ENCODE data around the gene PLCB4. TPM values are rescaled to one million over a fixed set of nuclear protein-coding genes. Genes with fewer than 3 reads are reported as not detected.

The PLCB4 gene
- total RNA-seq, 1 experiment from 2014 or later: not detected

DNA sequence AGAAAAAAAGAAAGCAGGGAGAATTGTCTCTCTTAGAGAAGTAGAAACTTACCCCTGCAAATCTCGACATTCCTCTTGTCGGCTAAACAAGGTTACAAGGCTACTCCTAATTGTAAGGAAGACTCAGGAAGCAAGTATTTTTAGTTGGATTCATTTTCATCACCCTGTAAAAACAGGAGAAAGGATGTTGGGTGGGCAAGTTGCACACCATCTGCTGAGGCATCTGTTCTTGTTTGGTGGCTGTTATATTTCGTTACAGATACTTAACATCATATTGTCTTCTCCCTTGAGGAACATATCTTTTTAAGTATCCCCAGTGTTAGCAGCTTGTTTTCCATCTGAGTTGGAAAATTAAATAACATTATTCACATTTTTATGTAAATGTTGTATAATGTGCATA, 187.5 kb downstream of the PLCB4 start:
- no peak overlapping the region for H3K4me3 ChIP-seq (ENCODE audit: low read length)
- DNase-seq: no peak
- no peak overlapping the region for H3K27ac ChIP-seq (ENCODE audit: low read length)
- no peaks in the 10 kb centered on the region for H4K20me1 ChIP-seq (ENCODE audit: insufficient read depth, low read depth, low read length)
- H3K4me2 ChIP-seq (ENCODE audit: low read depth, low read length, poor library complexity, severe bottlenecking): no peak overlapping the region
- no peaks in the 10 kb centered on the region for H3K9me3 ChIP-seq (ENCODE audit: low read length)
- H2AFZ ChIP-seq (ENCODE audit: low read length): no peak overlapping the region
- H3K9ac ChIP-seq (ENCODE audit: low read length): no peak overlapping the region
- no peaks in the 10 kb centered on the region for H3K27me3 ChIP-seq (ENCODE audit: low read length)
- no peaks in the 10 kb centered on the region for H3K36me3 ChIP-seq (ENCODE audit: insufficient read depth, low read length)
- no peaks in the 10 kb centered on the region for H3K79me2 ChIP-seq (ENCODE audit: low read length)
- no peaks in the 10 kb centered on the region for H3K9me2 ChIP-seq (replicated peaks; ENCODE audit: insufficient read depth, low read length)
- no peaks in the 10 kb centered on the region for H3K4me1 ChIP-seq (ENCODE audit: low read length)

DNA sequence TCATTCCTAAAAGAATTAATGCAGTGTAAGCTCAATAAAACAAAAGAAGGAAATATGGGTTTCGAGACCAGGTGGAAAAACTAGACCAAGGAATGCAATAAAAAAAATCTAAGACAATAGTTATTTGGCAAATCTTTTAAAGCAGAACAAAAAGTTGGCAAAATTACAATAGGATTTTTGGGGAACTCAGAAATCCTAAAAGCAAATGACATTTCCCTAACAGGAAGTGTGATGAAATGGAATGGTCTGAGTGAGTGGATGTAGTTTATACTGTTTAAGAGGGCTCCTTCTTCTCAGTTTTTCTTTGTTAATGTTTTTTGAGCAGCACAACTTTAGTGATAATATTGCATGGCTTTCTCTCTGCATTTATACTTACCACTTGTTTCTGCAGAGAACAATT, 190.0 kb downstream of the PLCB4 start:
- H3K4me1 ChIP-seq (ENCODE audit: low read length): no peaks in the 10 kb centered on the region
- DNase-seq: no peak
- no peak overlapping the region for H3K4me2 ChIP-seq (ENCODE audit: low read depth, low read length, poor library complexity, severe bottlenecking)
- H3K9me3 ChIP-seq (ENCODE audit: low read length): no peaks in the 10 kb centered on the region
- no peak overlapping the region for H3K9ac ChIP-seq (ENCODE audit: low read length)
- no peaks in the 10 kb centered on the region for H3K79me2 ChIP-seq (ENCODE audit: low read length)
- H3K9me2 ChIP-seq (replicated peaks; ENCODE audit: insufficient read depth, low read length): no peaks in the 10 kb centered on the region
- no peak overlapping the region for H2AFZ ChIP-seq (ENCODE audit: low read length)
- H3K27me3 ChIP-seq (ENCODE audit: low read length): no peaks in the 10 kb centered on the region
- no peak overlapping the region for H3K27ac ChIP-seq (ENCODE audit: low read length)
- H3K36me3 ChIP-seq (ENCODE audit: insufficient read depth, low read length): no peaks in the 10 kb centered on the region
- no peak overlapping the region for H3K4me3 ChIP-seq (ENCODE audit: low read length)
- no peaks in the 10 kb centered on the region for H4K20me1 ChIP-seq (ENCODE audit: insufficient read depth, low read depth, low read length)

DNA sequence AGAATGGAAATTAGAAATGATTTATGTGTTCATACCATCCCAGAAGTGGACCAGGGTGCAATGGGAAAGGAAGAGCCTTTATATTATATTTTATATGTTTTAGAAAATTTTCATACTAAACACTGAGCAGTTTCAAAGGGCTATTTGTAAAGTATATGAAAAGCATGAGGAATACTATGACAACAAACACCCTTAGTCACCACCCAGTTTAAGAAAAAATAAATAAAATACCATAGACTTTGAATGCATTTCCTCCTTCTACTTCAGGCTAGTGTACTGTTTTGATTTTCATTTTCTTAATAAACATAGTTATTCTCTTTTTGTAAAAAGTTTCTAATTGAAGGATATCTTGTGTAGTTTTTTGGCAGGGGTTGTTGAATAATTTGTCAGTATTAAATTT, 191.1 kb downstream of the PLCB4 start:
- no peak overlapping the region for H2AFZ ChIP-seq (ENCODE audit: low read length)
- no peak overlapping the region for H3K27ac ChIP-seq (ENCODE audit: low read length)
- H3K9me3 ChIP-seq (ENCODE audit: low read length): no peaks in the 10 kb centered on the region
- no peak overlapping the region for H3K9ac ChIP-seq (ENCODE audit: low read length)
- H3K9me2 ChIP-seq (replicated peaks; ENCODE audit: insufficient read depth, low read length): no peaks in the 10 kb centered on the region
- no peaks in the 10 kb centered on the region for H4K20me1 ChIP-seq (ENCODE audit: insufficient read depth, low read depth, low read length)
- H3K4me2 ChIP-seq (ENCODE audit: low read depth, low read length, poor library complexity, severe bottlenecking): no peak overlapping the region
- H3K27me3 ChIP-seq (ENCODE audit: low read length): no peaks in the 10 kb centered on the region
- H3K36me3 ChIP-seq (ENCODE audit: insufficient read depth, low read length): no peaks in the 10 kb centered on the region
- no peaks in the 10 kb centered on the region for H3K79me2 ChIP-seq (ENCODE audit: low read length)
- H3K4me1 ChIP-seq (ENCODE audit: low read length): no peaks in the 10 kb centered on the region
- no peak overlapping the region for H3K4me3 ChIP-seq (ENCODE audit: low read length)
- DNase-seq: no peak

DNA sequence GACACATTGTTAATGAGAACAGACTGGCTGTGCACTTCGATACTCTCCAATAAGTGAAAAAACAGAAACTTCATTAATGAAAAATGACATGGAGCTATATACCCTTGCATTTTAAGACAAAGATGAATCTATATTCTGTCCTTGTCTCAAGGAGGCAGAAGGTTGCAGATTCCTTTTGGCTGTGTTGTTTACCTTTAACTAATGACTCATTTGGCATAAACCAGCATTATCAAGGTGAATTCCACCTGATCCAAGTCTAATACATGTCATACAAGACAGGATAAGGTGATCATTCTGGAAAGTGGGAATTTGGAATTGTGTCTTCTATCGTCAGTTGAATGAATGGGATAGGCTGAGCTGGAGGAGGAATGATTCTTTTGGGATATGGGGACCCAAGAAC, 192.9 kb downstream of the PLCB4 start:
- Histone ChIP-seq H3K79me2 (ENCODE audit: low read length) (no peaks in the 10 kb centered on the region), H3K9me3 (ENCODE audit: low read length) (no peaks in the 10 kb centered on the region), H3K9ac (ENCODE audit: low read length) (no peak overlapping the region), H3K4me3 (ENCODE audit: low read length) (no peak overlapping the region), H3K27me3 (ENCODE audit: low read length) (no peaks in the 10 kb centered on the region), H3K9me2 (replicated peaks; ENCODE audit: insufficient read depth, low read length) (no peaks in the 10 kb centered on the region), H3K4me1 (ENCODE audit: low read length) (no peaks in the 10 kb centered on the region), H2AFZ (ENCODE audit: low read length) (no peak overlapping the region), H3K4me2 (ENCODE audit: low read depth, low read length, poor library complexity, severe bottlenecking) (no peak overlapping the region), H3K36me3 (ENCODE audit: insufficient read depth, low read length) (no peaks in the 10 kb centered on the region), H4K20me1 (ENCODE audit: insufficient read depth, low read depth, low read length) (no peaks in the 10 kb centered on the region), H3K27ac (ENCODE audit: low read length) (no peak overlapping the region)
- DNase-seq: no peak

DNA sequence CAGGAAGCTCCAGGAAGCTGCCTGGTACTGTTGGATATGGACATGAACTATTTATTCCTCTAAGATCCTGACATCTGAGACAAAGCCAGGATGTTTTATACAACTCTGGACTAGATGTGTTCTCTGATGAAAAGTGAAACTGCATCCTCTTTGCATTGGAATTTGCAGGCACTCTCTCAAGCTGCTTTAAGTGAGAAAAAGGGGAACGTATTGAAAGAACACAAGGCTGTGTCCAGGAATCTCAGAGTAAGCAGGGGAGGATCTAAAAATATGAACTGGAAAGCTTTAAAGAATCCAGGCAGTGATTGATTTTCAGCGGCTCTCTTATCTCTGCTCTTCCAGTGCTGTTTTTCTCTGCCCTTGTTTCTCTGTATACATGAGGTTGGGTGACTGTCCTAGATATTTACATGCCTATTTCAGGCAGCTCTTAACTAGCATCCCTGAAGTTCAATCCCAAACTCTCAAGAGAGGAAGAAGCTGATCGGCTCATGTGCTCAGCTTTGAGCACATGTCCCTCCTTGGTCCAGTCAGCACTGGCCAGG, 193.8 kb downstream of the PLCB4 start:
- Histone ChIP-seq H3K4me3 (ENCODE audit: low read length) (no peak overlapping the region), H3K27me3 (ENCODE audit: low read length) (no peaks in the 10 kb centered on the region), H3K9me3 (ENCODE audit: low read length) (no peaks in the 10 kb centered on the region), H3K4me1 (ENCODE audit: low read length) (no peaks in the 10 kb centered on the region), H3K79me2 (ENCODE audit: low read length) (no peaks in the 10 kb centered on the region), H4K20me1 (ENCODE audit: insufficient read depth, low read depth, low read length) (no peaks in the 10 kb centered on the region), H3K9me2 (replicated peaks; ENCODE audit: insufficient read depth, low read length) (no peaks in the 10 kb centered on the region), H3K9ac (ENCODE audit: low read length) (no peak overlapping the region), H3K27ac (ENCODE audit: low read length) (no peak overlapping the region), H3K4me2 (ENCODE audit: low read depth, low read length, poor library complexity, severe bottlenecking) (no peak overlapping the region), H2AFZ (ENCODE audit: low read length) (no peak overlapping the region), H3K36me3 (ENCODE audit: insufficient read depth, low read length) (no peaks in the 10 kb centered on the region)
- DNase-seq: no peak

DNA sequence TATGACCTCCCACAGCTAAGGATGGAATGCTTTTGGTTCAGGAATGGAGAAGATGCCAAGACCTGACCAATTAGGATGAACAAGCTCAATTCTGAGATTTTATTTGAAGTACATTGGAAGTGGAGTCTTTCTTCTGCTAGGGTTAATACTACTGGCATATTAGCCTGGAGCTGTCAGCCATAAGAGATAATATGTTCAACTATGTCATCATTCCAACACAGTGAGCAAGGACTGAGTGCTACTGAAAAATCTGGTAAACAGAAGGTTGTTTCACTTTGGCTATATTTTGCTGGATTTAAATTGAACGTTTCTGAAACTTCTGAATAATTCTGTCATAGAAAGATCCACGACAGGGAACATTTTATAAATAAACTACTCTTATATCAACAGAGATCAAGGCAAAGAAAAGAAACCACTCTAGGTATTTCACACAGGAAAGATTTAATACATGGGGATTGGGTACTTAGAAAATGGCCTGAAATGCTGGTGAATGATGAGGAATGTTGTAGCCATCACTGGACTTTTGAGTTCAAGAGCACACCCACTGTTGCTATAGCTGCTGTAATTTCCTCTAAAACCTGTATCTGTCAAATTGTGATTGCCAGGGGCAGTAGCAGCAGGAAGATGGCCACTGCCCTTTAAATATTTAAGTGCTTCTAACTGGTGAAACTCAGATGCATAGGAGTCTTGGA, 200.5 kb downstream of the PLCB4 start:
- H3K36me3 ChIP-seq (ENCODE audit: insufficient read depth, low read length): no peaks in the 10 kb centered on the region
- no peak overlapping the region for H3K4me2 ChIP-seq (ENCODE audit: low read depth, low read length, poor library complexity, severe bottlenecking)
- no peaks in the 10 kb centered on the region for H3K4me1 ChIP-seq (ENCODE audit: low read length)
- H3K9me2 ChIP-seq (replicated peaks; ENCODE audit: insufficient read depth, low read length): no peaks in the 10 kb centered on the region
- H3K9ac ChIP-seq (ENCODE audit: low read length): no peak overlapping the region
- no peak for DNase-seq
- H3K27ac ChIP-seq (ENCODE audit: low read length): no peak overlapping the region
- H3K27me3 ChIP-seq (ENCODE audit: low read length): no peaks in the 10 kb centered on the region
- no peak overlapping the region for H3K4me3 ChIP-seq (ENCODE audit: low read length)
- no peaks in the 10 kb centered on the region for H3K79me2 ChIP-seq (ENCODE audit: low read length)
- no peaks in the 10 kb centered on the region for H3K9me3 ChIP-seq (ENCODE audit: low read length)
- H4K20me1 ChIP-seq (ENCODE audit: insufficient read depth, low read depth, low read length): no peaks in the 10 kb centered on the region
- no peak overlapping the region for H2AFZ ChIP-seq (ENCODE audit: low read length)

DNA sequence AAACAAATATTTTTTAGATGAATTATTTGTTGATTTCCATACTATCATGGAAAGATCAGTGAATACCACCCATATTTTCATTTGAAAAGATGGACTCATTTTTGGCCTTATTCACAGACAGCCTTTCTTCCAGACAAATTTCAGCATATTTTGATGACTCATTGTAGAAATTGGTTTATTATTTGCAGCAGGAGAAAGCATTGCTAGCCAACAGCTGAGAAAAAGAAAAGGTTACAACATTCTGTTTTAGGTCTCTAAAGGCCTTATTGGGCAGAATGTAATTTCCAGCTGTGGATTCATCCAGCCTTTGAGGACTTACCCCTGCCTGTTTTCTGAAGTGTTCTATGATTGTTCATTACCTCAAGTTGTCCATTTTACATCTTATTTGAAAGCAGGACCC, 201.9 kb downstream of the PLCB4 start:
- Histone ChIP-seq H3K9ac (ENCODE audit: low read length) (no peak overlapping the region), H3K9me3 (ENCODE audit: low read length) (no peaks in the 10 kb centered on the region; the same call in 1 of the 2 replicates), H3K27ac (ENCODE audit: low read length) (no peak overlapping the region)

DNA sequence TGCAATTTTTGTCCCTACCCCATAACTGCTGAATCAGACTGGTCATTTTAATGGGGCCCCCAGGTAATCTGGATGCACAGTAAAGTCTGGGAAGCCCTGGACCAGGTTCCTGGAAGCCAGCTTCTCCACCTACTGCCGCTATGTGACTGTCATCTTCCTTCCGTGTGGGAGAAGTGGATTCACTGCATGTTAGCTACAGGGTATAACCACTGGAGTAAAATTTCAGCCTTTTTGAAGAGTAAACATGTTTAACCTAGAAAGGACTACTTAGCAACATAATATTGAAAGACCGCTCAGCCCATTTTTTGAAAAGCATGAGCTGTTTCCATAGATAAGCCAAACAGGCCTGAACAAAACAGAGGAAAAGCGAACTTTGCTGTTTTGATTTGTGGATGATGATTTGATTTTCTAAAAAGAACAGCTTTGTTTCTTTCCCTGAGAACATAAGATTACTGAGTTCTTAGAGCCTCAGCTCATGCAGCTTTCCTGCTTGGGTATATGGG, 208.1 kb downstream of the PLCB4 start:
- H2AFZ ChIP-seq (ENCODE audit: low read length): no peak overlapping the region

More for the DNA sequence above, 201.9 kb downstream of the PLCB4 start:
- no peaks in the 10 kb centered on the region for H3K27me3 ChIP-seq (ENCODE audit: low read length)
- no peaks in the 10 kb centered on the region for H3K4me1 ChIP-seq (ENCODE audit: low read length)
- no peaks in the 10 kb centered on the region for H3K9me2 ChIP-seq (replicated peaks; ENCODE audit: insufficient read depth, low read length)
- H3K79me2 ChIP-seq (ENCODE audit: low read length): no peaks in the 10 kb centered on the region
- H3K4me3 ChIP-seq (ENCODE audit: low read length): no peak overlapping the region
- no peaks in the 10 kb centered on the region for H3K36me3 ChIP-seq (ENCODE audit: insufficient read depth, low read length)
- no peak overlapping the region for H2AFZ ChIP-seq (ENCODE audit: low read length)
- no peak overlapping the region for H3K4me2 ChIP-seq (ENCODE audit: low read depth, low read length, poor library complexity, severe bottlenecking)
- H4K20me1 ChIP-seq (ENCODE audit: insufficient read depth, low read depth, low read length): no peaks in the 10 kb centered on the region
- no peak for DNase-seq

More for the DNA sequence above, 208.1 kb downstream of the PLCB4 start:
- Histone ChIP-seq H3K36me3 (ENCODE audit: insufficient read depth, low read length) (no peaks in the 10 kb centered on the region), H3K79me2 (ENCODE audit: low read length) (no peaks in the 10 kb centered on the region), H3K4me3 (ENCODE audit: low read length) (no peak overlapping the region), H3K4me2 (ENCODE audit: low read depth, low read length, poor library complexity, severe bottlenecking) (no peak overlapping the region), H3K4me1 (ENCODE audit: low read length) (no peaks in the 10 kb centered on the region), H3K9ac (ENCODE audit: low read length) (no peak overlapping the region), H3K9me3 (ENCODE audit: low read length) (no peaks in the 10 kb centered on the region; the same call in none of the 2 replicates), H3K27ac (ENCODE audit: low read length) (no peak overlapping the region), H4K20me1 (ENCODE audit: insufficient read depth, low read depth, low read length) (no peaks in the 10 kb centered on the region), H3K27me3 (ENCODE audit: low read length) (no peaks in the 10 kb centered on the region), H3K9me2 (replicated peaks; ENCODE audit: insufficient read depth, low read length) (no peaks in the 10 kb centered on the region)
- no peak for DNase-seq

Measured in Karpas-422 (cell line).